GM19463 (cell line): Measurements from ENCODE around the gene SACS.
"Not testable (repeated sequence)": the region's sequence is repeated elsewhere in the genome, so short reads cannot be mapped to it uniquely, and the experiment has no call there.

Experiments
- ATAC-seq: cut with Tn5 transposase; IDR thresholded peaks from one replicate; pipeline ENCODE4 v1.9.1; 2021; ENCODE audit warnings: mild to moderate bottlenecking, moderate library complexity; ENCODE audit not compliant: unreplicated experiment

SACS gene

GRCh38 chr13:23455401-23456185, 22.1 kb upstream of the SACS start:
- ATAC-seq = no peak

GRCh38 chr13:23453132-23453531, 19.6 kb upstream of the SACS start:
- no peak for ATAC-seq

GRCh38 chr13:23450340-23451046, 17.0 kb upstream of the SACS start:
- no peak for ATAC-seq

GRCh38 chr13:23449398-23450162, 16.1 kb upstream of the SACS start:
- no peak for ATAC-seq

GRCh38 chr13:23447927-23448326, 14.4 kb upstream of the SACS start:
- no peak for ATAC-seq

GRCh38 chr13:23445794-23446193, 12.3 kb upstream of the SACS start:
- no peak for ATAC-seq

GRCh38 chr13:23443878-23444277, 10.4 kb upstream of the SACS start:
- no peak for ATAC-seq

GRCh38 chr13:23443110-23443509, 9.6 kb upstream of the SACS start:
- no peak for ATAC-seq

- ATAC-seq = no peak
Measured at GRCh38 chr13:23440821-23441618, 7.5 kb upstream of the SACS start.

- ATAC-seq = not testable (repeated sequence)
Measured at GRCh38 chr13:23440324-23440723, 6.8 kb upstream of the SACS start.

- no peak for ATAC-seq
Measured at GRCh38 chr13:23437916-23438315, 4.4 kb upstream of the SACS start.

- no peak for ATAC-seq
Measured at GRCh38 chr13:23436680-23437079, 3.2 kb upstream of the SACS start.

- ATAC-seq = no peak
Measured at GRCh38 chr13:23434491-23434890, 989 bp upstream of the SACS start.

GRCh38 chr13:23432626-23433025, 876 bp downstream of the SACS start:
- no peak for ATAC-seq

- ATAC-seq = no peak
Measured at GRCh38 chr13:23430664-23431063, 2.8 kb downstream of the SACS start.

GRCh38 chr13:23427881-23428528, 5.5 kb downstream of the SACS start:
- no peak for ATAC-seq

GRCh38 chr13:23427342-23427843, 6.1 kb downstream of the SACS start:
- no peak for ATAC-seq

GRCh38 chr13:23421596-23421995, 11.9 kb downstream of the SACS start:
- no peak for ATAC-seq

GRCh38 chr13:23418776-23419683, 14.5 kb downstream of the SACS start:
- ATAC-seq = no peak
